NB4 (cell line): ENCODE data around the gene RHBDL3.

ENCODE experiments used
- CTCF ChIP-seq: IDR thresholded peaks from one replicate; pipeline ENCODE4 v1.5.1; 2012; ENCODE audit warnings: low read depth, low read length
- MAX ChIP-seq: IDR thresholded peaks from 2 replicates; pipeline ENCODE4 v1.6.1; 2011; ENCODE audit warnings: low read depth, low read length

- TF ChIP-seq MAX (no peak), CTCF (no peak)
These were observed 77.1 kb downstream of the RHBDL3 start for GRCh38 chr17:32342603-32343325.
